ENCODE results near the gene CCDC78. TPM values are rescaled to one million over a fixed set of nuclear protein-coding genes. Genes with fewer than 3 reads are reported as not detected.
A peak's percentile ranks its signal among the peaks of the same experiment; 100 is the strongest.

Gene CCDC78
- polyA plus RNA-seq, 3 donors, result 2.5 to 4.8 (median 3.6) TPM

GRCh38 chr16:679814-680624 lies 46.2 kb downstream of the CCDC78 start, which contains the start of gene STUB1:
Gene STUB1, plus strand, starts transcription at chr16:680410. Its CDS starts 116 bp downstream, at chr16:680526.
- peak; percentile 79 for DNase-seq

DNA sequence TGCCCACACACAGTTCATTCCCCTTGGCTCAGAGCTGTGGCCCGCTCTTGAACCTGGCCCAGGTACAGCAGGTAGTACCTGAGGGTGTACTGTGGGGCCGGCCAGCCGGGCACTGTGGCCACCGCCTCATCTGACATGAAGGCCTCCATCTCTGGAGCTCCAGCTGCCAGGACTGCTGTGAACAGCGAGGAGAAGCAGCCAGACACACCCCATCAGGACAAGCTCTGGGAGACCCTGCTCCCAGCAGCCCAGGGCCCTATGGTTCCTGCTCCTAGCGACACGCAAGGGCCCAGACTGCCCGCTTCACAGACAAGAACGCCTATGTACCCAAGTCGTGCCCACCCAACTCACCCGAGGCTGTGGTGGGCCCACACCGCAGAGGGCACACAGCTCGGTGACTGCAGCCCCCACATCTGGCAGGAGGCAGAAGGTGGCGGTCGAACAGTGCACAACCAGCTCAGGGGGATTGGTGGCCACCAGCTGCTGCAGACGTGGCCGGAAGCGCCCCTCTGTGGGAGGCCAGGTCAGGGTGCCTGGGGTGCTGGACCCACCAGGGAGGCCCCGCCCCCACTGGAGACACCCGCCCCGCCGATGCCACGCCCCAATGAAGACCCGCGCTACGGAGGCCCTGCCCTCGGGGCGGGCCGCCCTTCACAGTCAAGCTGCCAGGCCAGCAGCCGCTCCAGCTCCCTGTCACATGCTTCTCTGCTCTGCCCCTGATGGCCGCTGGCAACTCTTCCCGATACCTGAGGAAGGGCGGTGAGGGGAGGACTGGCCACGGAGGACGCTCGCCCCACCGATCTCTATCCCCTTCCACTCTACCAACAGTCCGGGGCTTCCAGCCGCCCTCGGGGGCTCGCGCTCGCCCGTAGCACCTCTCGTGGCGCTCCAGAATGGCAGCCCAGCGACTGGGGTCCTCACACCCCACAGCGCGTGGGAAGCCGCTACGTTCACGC lies 47.1 kb downstream of the CCDC78 start:
- peak; percentile 65 for DNase-seq

- DNase-seq, result no peak
These were observed 47.9 kb downstream of the CCDC78 start for GRCh38 chr16:678209-678857.

DNA sequence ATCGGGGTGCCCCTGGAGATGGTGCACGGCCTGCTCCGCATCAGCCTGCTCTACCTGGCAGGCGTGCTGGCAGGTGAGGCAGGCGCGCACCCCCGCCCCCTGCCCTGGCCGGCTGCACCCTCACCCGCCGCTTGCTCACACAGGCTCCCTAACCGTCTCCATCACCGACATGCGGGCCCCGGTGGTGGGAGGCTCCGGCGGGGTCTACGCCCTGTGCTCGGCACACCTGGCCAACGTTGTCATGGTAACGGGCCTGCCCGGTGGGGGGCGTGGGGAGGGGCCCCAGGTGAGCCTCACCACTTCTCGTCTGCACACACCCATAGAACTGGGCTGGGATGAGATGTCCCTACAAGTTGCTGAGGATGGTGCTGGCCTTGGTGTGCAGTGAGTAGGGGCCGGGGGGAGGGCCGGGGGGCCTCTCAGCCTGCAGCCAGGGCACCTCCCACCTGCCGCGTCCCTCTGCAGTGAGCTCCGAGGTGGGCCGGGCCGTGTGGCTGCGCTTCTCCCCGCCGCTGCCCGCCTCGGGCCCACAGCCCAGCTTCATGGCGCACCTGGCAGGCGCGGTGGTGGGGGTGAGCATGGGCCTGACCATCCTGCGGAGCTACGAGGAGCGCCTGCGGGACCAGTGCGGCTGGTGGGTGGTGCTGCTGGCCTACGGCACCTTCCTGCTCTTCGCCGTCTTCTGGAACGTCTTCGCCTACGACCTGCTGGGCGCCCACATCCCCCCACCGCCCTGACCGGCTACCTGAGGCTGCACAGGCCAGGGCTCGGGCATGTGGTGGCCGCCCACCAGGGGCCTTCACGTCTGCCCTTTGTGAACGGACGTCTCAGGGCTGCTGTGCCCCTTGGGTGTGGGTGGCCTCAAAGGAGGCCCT lies 48.7 kb downstream of the CCDC78 start:
- no peak for DNase-seq

DNA sequence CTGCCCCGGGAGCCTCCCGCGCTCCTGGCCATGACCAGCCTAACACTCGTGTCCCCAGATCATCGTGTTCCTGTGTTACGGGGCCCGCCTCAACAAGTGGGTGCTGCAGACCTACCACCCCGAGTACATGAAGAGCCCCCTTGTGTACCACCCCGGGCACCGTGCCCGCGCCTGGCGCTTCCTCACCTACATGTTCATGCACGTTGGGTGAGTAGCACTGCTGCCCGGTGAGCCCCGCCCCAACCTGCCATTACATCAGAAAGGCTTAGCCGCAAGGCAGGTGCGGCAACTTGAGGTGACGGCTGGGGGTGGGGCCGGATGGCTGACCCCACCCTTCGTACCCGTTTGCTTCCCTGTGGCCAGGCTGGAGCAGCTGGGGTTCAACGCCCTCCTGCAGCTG lies 49.3 kb downstream of the CCDC78 start:
- no peak for DNase-seq

- DNase-seq, result no peak
These were observed 49.7 kb downstream of the CCDC78 start for GRCh38 chr16:676565-676902.

- DNase-seq, result no peak
These were observed 50.2 kb downstream of the CCDC78 start for GRCh38 chr16:675884-676564.

DNA sequence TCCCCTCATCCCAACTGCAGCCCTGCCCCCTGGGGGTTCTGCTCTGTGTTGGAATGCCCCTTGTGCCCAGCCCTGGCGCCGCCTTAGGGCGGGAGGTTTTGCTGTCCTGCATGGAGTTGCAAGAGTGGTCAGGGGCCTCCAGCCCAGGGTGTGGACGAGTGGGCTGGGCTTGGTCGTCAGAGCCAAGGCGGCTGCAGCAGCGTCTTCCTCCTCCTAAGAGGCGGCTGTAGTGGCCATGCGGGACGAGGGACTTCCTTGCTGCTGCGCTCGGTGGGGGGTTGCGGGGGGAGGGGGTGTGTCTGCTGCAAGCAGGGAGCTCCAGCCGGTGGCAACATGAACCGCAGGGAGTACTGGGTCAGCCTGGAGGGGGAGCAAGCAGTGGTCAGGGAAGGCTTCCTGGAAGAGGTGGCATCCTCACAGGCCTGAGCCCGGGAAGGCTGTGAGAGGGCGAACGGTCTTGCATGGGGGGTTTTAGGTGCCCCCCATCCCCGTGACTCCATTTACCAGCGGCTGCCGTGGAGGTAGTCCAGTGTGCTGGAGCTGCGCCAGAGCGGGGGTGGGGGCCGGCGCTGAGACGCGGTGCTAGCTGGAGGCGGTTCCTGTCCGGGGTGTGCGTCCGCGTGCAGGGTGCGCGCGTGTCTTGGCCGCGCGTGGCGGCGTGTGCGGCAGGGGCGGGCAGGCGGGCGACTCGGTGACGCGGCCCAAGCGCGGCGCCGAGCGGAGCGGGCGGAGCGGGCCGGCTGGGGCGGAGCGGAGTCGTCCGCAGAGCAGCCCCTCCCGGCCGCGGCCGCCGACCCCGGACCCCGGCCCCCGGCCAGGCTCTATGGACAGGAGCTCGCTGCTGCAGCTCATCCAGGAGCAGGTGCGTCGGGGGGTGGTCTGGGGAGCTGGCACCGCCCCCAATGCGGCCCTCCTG lies 51.0 kb downstream of the CCDC78 start, which contains the start of gene RHBDL1:
Gene RHBDL1, plus strand, starts transcription at position 704 of the 916 bp plus-strand sequence. Its CDS starts 120 bp downstream, at position 824.
- no peak for DNase-seq

- DNase-seq, result no peak
These were observed 51.9 kb downstream of the CCDC78 start for GRCh38 chr16:674214-674881.

DNA sequence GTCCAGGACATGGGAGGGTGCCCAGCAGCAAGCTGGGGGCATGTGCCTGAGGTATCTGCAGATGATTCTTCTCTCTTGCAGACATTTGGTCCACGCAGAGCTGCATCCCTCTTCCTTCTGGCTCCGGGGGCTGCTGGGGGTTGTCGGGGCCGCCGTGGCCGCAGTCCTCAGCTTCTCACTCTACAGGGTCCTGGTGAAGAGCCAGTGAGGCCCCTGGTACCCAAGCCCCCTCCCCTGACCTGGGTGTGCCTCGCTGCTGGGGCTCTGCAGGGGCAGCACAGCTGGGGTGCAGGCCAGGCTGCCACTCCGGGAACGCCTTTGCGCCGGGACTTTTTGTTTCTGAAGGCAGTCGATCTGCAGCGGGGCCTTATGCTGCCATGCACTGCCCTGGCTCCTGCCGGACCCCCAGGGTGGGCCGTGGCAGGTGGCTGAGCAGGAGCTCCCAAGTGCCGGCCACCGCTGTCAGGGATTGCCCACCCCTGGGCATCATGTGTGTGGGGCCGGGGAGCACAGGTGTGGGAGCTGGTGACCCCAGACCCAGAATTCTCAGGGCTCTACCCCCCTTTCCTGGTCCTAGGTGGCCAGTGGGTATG lies 52.7 kb downstream of the CCDC78 start:
- no peak for DNase-seq

GRCh38 chr16:672851-673250 lies 53.4 kb downstream of the CCDC78 start:
- DNase-seq, result no peak

Other genes starting within 250 kb of the CCDC78 start
- gene CAPN15, start 198.7 kb downstream of the CCDC78 start, polyA plus RNA-seq (ENCODE audit: insufficient read length in 3 of 3), result 10 to 100 TPM; 33.2 to 40.3 (median 36.7) TPM
- 10 to 100 TPM; 16.0 to 17.8 (median 16.5) TPM for gene PRR35, start 166.0 kb downstream of the CCDC78 start, polyA plus RNA-seq (ENCODE audit: insufficient read length in 3 of 3)
- gene NHLRC4, start 159.4 kb downstream of the CCDC78 start, polyA plus RNA-seq (ENCODE audit: insufficient read length in 3 of 3), result 1 to 10 TPM; 9.0 to 9.6 (median 9.3) TPM
- 10 to 100 TPM; 67.1 to 99.6 (median 85.4) TPM for gene PIGQ, start 156.5 kb downstream of the CCDC78 start, polyA plus RNA-seq (ENCODE audit: insufficient read length in 3 of 3)
- gene RAB40C, start 136.4 kb downstream of the CCDC78 start, polyA plus RNA-seq (ENCODE audit: insufficient read length in 3 of 3), result 10 to 100 TPM; 24.5 to 33.9 (median 24.6) TPM
- gene WFIKKN1, start 95.5 kb downstream of the CCDC78 start, polyA plus RNA-seq (ENCODE audit: insufficient read length in 3 of 3), result 1 to 10 TPM; 2.2 to 2.8 (median 2.3) TPM
- 10 to 100 TPM; 51.4 to 71.5 (median 67.8) TPM for gene METTL26, start 90.1 kb downstream of the CCDC78 start, polyA plus RNA-seq (ENCODE audit: insufficient read length in 3 of 3)
- gene MCRIP2, start 84.6 kb downstream of the CCDC78 start, polyA plus RNA-seq (ENCODE audit: insufficient read length in 3 of 3), result 10 to 100 TPM; 25.5 to 27.4 (median 25.7) TPM
- gene WDR90, start 77.1 kb downstream of the CCDC78 start, polyA plus RNA-seq (ENCODE audit: insufficient read length in 3 of 3), result 10 to 100 TPM; 44.3 to 67.4 (median 52.0) TPM
- gene RHOT2, start 58.3 kb downstream of the CCDC78 start, polyA plus RNA-seq (ENCODE audit: insufficient read length in 3 of 3), result 100 to 1,000 TPM in 1 of 3 donors, 10 to 100 TPM in 2; 85.9 to 117 (median 97.9) TPM
- 1 to 10 TPM; 1.6 to 2.5 (median 1.8) TPM for gene RHBDL1, start 50.8 kb downstream of the CCDC78 start, polyA plus RNA-seq (ENCODE audit: insufficient read length in 3 of 3)
- 100 to 1,000 TPM; 109 to 133 (median 128) TPM for gene STUB1, start 46.0 kb downstream of the CCDC78 start, polyA plus RNA-seq (ENCODE audit: insufficient read length in 3 of 3)
- 10 to 100 TPM; 75.1 to 80.9 (median 75.2) TPM for gene JMJD8, start 42.1 kb downstream of the CCDC78 start, polyA plus RNA-seq (ENCODE audit: insufficient read length in 3 of 3)
- 10 to 100 TPM; 14.6 to 16.3 (median 15.4) TPM for gene WDR24, start 36.0 kb downstream of the CCDC78 start, polyA plus RNA-seq (ENCODE audit: insufficient read length in 3 of 3)
- 1 to 10 TPM; 1.1 to 2.8 (median 1.9) TPM for gene FBXL16, start 20.6 kb downstream of the CCDC78 start, polyA plus RNA-seq (ENCODE audit: insufficient read length in 3 of 3)
- 10 to 100 TPM in 2 of 3 donors, 1 to 10 TPM in 1; 7.3 to 16.0 (median 12.8) TPM for gene METRN, start 11.3 kb downstream of the CCDC78 start, polyA plus RNA-seq (ENCODE audit: insufficient read length in 3 of 3)
- 10 to 100 TPM; 18.9 to 24.3 (median 22.5) TPM for gene ANTKMT, start 5.3 kb downstream of the CCDC78 start, polyA plus RNA-seq (ENCODE audit: insufficient read length in 3 of 3)
- gene HAGHL, start 663 bp upstream of the CCDC78 start, polyA plus RNA-seq (ENCODE audit: insufficient read length in 3 of 3), result 1 to 10 TPM; 4.6 to 8.5 (median 4.8) TPM
- 10 to 100 TPM; 27.1 to 34.9 (median 27.3) TPM for gene CIAO3, start 14.6 kb upstream of the CCDC78 start, polyA plus RNA-seq (ENCODE audit: insufficient read length in 3 of 3)
- gene MSLN, start 34.3 kb upstream of the CCDC78 start, polyA plus RNA-seq (ENCODE audit: insufficient read length in 3 of 3), result 10 to 100 TPM; 12.9 to 21.3 (median 17.4) TPM
- 10 to 100 TPM; 13.5 to 19.3 (median 18.6) TPM for gene RPUSD1, start 61.9 kb upstream of the CCDC78 start, polyA plus RNA-seq (ENCODE audit: insufficient read length in 3 of 3)
- 10 to 100 TPM; 31.8 to 34.3 (median 32.0) TPM for gene CHTF18, start 62.2 kb upstream of the CCDC78 start, polyA plus RNA-seq (ENCODE audit: insufficient read length in 3 of 3)
- gene GNG13, start 74.3 kb upstream of the CCDC78 start, polyA plus RNA-seq (ENCODE audit: insufficient read length in 3 of 3), result under 1 TPM; 0.39 to 0.47 (median 0.41) TPM
- 10 to 100 TPM; 17.9 to 26.7 (median 22.0) TPM for gene LMF1, start 244.5 kb upstream of the CCDC78 start, polyA plus RNA-seq (ENCODE audit: insufficient read length in 3 of 3)

Measured in renal pelvis (tissue), 4 donors.